NCI-H2081 (cell line): ENCODE results near the gene CALHM4.
A peak's percentile ranks its signal among the peaks of the same experiment; 100 is the strongest.

Source experiments
- DNase-seq, 2 experiments: peaks; one replicate each; lab custom pipeline; 2025; lab: John Stamatoyannopoulos, UW

The CALHM4 gene

GRCh38 chr6:116542426-116542825 is 11.1 kb upstream of the CALHM4 start:
- DNase-seq: no peak

- no peak for DNase-seq
Measured at GRCh38 chr6:116543149-116543548, 10.4 kb upstream of the CALHM4 start.

DNA sequence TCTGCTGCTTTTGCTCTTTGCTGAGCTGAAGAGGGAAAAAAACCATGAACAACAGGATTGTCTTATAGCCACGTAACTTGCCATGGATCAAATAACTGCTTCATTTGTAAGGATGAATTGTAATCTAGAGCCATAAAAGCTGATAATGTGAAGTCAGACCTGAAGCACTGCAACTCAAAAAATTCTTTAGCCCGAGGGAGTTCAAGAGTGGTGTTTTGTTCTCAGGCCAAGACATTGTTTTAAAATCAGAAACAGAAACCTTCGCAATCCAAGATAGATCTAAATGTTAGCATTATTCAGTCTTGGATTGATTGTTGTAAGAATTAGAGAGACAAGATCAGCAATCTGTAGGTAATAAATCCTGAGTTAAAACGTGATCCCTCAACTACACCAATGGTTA is 7.9 kb upstream of the CALHM4 start, which contains the start of gene TRAPPC3L:
TRAPPC3L (minus strand) TSS at position 34 of the 400 bp plus-strand sequence. CDS start 170 bp downstream, outside the sequence.
- DNase-seq: no peak

GRCh38 chr6:116547358-116547757 is 6.2 kb upstream of the CALHM4 start:
- no peak for DNase-seq

GRCh38 chr6:116550796-116551195 is 2.8 kb upstream of the CALHM4 start:
- no peak for DNase-seq

DNA sequence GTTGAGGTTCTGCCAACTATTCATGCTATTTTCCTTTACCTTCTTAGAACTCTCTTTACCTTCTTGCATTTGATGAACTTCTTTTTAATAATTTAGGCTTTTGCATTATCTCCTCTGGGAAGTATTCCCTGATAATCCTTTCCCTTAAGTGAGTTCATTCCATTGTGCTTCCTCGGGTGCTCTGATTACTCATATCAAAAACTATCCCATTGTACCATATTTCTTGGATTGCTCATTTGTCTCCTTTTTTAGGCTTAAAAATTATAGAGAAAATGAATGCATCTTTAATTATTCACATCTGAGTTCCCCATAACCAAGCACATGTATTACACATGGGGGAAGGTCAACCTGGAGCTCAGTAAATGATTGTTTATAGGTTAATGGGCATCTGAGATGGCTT is 2.5 kb downstream of the CALHM4 start:
- no peak for DNase-seq

DNA sequence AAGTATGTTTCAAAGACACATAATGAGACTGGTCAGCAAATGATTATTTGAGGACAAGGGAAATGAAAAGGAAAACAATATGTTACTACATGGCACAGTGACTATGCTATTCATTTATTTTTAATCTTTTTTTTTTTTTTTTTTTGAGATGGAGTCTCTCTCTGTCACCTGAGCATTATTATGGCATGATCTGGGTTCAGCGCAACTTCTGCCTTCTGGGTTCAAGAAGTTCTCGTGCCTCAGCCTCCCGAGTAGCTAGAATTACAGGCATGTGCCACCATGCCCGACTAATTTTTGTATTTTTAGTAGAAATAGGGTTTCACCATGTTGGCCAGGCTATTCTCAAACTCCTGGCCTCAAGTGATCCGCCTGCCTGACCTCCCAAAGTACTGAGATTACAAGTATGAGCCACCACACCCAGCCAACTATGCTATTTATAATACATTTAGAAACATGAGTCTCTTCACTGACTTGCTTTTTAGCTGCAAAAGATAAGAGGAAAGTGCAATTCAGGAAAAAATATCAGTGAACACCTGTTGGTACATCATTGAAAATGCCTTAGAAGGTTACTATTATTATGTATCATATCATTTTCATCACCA is 3.4 kb downstream of the CALHM4 start:
- DNase-seq: no peak

DNA sequence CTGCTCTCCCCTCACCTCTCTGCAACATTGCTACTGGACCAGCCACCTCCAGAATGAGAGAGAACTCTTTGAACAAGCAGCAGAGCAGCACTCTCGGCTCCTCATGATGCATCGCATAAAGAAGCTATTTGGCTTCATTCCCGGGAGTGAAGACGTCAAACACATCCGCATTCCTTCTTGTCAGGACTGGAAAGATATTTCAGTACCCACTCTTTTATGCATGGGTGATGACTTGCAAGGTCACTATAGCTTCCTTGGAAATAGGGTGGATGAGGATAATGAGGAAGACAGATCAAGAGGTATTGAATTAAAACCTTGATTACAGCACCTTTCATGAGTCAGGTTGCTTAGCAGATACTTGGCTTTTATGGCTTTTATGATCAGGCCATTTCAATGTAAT is 4.3 kb downstream of the CALHM4 start:
- no peak for DNase-seq

GRCh38 chr6:116560130-116560529 is 6.6 kb downstream of the CALHM4 start:
- no peak for DNase-seq

- DNase-seq: peak; percentile 40 to 57
Measured at GRCh38 chr6:116561377-116562018, 7.9 kb downstream of the CALHM4 start.

DNA sequence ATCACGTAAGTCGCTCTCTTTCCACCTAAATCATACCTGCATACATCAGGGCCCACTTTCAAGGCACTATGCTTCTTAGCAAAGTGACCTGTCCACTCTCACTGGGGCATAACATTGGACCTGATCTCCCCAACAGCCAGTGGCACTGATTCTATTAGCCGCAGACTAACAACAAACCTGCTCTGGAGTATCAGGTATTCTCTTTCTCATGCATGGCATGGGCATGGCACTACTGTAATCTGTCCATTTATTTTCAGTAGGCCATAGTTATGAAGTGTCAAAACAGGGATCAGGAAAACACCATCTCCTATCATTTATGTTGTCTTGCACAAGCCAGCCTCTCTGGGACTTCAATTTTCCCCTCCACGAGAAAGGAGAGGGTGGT is 8.5 kb downstream of the CALHM4 start:
- DNase-seq: no peak

DNA sequence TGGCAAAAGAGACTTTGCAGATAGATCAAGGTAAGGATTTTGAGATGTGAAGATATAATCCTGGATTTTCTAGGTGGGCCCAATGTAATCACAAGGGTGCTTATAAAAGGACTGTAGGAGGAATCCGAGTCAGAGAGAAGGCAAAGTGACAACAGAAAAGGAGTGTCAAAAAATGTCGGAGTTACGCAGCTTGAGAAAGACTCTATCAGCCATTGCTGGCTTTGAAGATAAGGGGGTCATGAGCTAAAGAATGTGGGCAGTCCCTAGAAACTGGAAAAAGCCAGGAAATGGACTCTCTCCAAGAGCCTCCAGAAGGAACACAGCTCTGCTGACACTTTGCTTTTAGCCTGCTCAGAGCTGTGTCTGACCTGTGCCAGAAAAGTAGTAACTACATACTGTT is 9.1 kb downstream of the CALHM4 start:
- no peak for DNase-seq

GRCh38 chr6:116563830-116564229 is 10.3 kb downstream of the CALHM4 start:
- DNase-seq: no peak

GRCh38 chr6:116564311-116564710 is 10.8 kb downstream of the CALHM4 start:
- DNase-seq: no peak

DNA sequence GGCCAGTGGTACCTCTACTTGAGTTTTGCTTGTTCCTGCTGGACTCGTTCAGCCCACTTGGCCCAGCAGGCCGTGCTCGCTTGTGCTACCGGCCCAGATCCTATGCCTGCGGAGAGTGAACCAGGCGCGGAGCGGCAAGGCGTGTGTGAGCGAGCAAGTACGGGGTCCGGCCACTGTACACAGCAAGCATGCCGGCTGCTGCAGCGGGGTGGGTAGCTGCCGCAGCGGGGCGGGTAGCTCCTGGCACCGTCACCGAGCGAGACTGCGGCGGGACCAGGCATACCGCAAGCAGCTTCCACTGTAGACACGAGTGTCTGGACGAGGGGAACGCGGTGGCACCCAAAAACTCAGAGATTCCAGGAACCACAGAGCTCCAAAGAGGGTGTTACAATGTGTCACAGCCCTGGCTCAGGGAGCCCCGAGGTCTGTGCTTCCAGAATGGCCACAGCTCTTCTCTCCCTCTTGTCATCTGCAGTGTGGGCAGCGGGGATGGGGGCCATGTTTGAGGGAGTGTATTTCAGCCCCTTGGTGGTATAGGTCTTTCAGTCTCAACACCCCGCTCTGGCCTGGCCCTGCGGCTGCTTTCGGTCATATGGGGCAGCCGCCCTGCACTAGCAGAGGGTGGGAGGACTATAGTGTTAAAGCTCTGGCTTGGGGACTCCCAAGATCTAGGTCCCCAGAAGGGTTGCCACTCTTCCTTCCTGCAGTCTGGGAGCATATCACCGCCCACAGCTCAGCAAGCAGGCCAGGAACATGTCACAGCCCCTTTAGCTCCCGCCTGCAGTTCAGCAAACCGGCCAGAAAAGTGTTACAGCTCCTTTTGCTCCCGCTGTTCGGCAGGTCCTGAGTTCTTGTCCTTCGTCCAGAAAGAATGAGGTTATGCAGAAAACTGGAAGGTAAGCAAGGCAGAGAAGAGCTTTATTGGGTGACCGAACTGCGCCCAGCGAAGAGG is 11.6 kb downstream of the CALHM4 start:
- DNase-seq: no peak

GRCh38 chr6:116568111-116568510 is 14.6 kb downstream of the CALHM4 start:
- DNase-seq: no peak

- no peak for DNase-seq
Measured at GRCh38 chr6:116568821-116569755, 15.5 kb downstream of the CALHM4 start.

DNA sequence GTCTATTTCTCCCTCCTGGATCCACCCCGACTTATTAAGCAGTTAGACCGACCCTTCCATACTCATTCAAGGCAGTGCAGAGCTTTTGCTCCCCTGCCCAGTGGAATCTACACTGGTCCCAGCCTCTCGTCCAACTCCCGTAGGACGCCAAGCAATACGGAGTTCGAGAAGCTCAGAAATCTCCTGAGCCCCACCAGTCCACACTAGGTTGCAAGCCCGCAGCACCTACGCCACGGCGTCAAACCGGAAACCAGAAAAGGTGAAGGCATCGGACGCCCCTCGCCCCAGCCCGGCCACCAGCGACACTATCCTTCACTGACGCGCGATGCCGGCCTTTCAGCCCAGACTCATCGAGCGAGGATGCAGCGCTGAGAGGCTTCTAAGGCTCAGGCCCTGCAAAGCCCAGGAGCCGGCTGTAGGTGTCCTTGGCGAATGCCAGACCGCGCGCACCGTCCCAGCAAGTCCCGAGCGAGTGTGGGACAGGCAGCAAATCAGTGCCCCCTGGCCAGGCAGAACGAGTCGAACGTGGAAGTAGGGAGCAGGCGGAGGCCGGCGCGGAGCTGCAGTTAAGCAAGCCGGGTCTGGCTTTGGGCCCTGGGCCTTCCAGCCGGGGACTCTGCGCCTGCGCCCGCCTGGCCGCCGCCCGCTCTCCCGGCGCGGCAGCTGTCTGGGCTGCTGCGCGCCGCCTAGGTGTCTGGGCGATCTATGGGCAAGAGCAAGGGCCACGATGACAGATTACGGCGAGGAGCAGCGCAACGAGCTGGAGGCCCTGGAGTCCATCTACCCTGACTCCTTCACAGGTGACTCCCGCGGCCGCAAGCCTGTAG is 17.5 kb downstream of the CALHM4 start, which contains the start of gene RWDD1:
RWDD1 (plus strand) TSS at position 649 of the 827 bp plus-strand sequence; CDS start at position 728, 79 bp downstream.
- DNase-seq: peak; percentile 93 to 97

- no peak for DNase-seq
Measured at GRCh38 chr6:116571683-116572000, 18.1 kb downstream of the CALHM4 start.

GRCh38 chr6:116572162-116572561 is 18.6 kb downstream of the CALHM4 start:
- peak in 1 of 2 experiments; percentile 21 for DNase-seq

DNA sequence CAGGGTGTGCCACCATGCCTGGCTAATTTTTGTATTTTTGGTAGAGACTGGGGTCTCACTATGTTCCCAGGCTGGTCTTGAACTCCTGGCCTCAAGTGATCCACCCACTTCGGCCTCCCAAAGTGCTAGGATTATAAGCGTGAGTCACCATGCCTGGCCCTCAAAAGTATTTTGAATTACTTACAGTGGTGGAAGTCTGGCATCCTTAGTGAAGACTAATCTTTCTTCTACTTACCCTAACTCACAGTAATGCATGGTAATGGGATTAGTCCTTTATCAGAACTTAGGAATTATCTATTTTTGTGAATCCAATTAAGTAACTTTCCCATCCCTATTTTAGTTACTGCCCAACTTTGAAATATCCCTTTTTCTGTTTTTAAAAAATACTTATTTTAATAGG is 21.7 kb downstream of the CALHM4 start:
- DNase-seq: no peak
